GM23338 (cell line): Measurements from ENCODE around the gene GNA15. TPM values are rescaled to one million over a fixed set of nuclear protein-coding genes. Genes with fewer than 3 reads are reported as not detected.

Experiments used
- ATAC-seq: fragments of 200-7000 bp; cut with Tn5 transposase; 3 replicates; pipeline ENCODE4 v1.9.1; 2020
- DNase-seq: peaks from one replicate; pipeline ENCODE4 v3.0.0-alpha.2; 2015; ENCODE audit warnings: low spot score
- H2AFZ ChIP-seq: fragments of 200-600 bp; sonication (generic); 2 replicates; pipeline ENCODE4 v1.8.0; 2016; ENCODE audit warnings: antibody characterized with exemption, mild to moderate bottlenecking, moderate library complexity
- H3F3A ChIP-seq: fragments of 200-600 bp; sonication (generic); replicated peaks from 2 replicates; pipeline ENCODE4 v1.8.0; 2017; ENCODE audit warnings: antibody characterized with exemption, mixed run types, low read depth
- H3K27ac ChIP-seq: fragments of 200-600 bp; sonication (generic); 2 replicates; pipeline ENCODE4 v1.6.1; 2016; ENCODE audit warnings: low read depth
- H3K27me3 ChIP-seq: fragments of 200-600 bp; sonication (generic); 2 replicates; pipeline ENCODE4 v1.8.0; 2016; ENCODE audit warnings: mild to moderate bottlenecking, mixed run types, moderate library complexity; ENCODE audit not compliant: insufficient read depth
- H3K36me3 ChIP-seq: fragments of 200-600 bp; sonication (generic); 2 replicates; pipeline ENCODE4 v1.8.0; 2016; ENCODE audit warnings: mild to moderate bottlenecking; ENCODE audit not compliant: insufficient read depth
- H3K4me1 ChIP-seq: fragments of 200-600 bp; sonication (generic); 2 replicates; pipeline ENCODE4 v1.8.0; 2016; ENCODE audit warnings: mild to moderate bottlenecking, moderate library complexity; ENCODE audit not compliant: insufficient read depth
- H3K4me2 ChIP-seq: fragments of 200-600 bp; sonication (generic); 2 replicates; pipeline ENCODE4 v1.7.1; 2017; ENCODE audit warnings: mixed run types
- H3K4me3 ChIP-seq: fragments of 200-600 bp; sonication (generic); 2 replicates; pipeline ENCODE4 v1.6.1; 2016; ENCODE audit warnings: mixed run types
- H3K79me2 ChIP-seq: fragments of 200-600 bp; sonication (generic); replicated peaks from 2 replicates; pipeline ENCODE4 v1.8.0; 2017; ENCODE audit warnings: mild to moderate bottlenecking; ENCODE audit not compliant: insufficient read depth
- H3K9me2 ChIP-seq: fragments of 200-600 bp; sonication (generic); 2 replicates; pipeline ENCODE4 v1.8.0; 2017; ENCODE audit not compliant: insufficient read depth
- H4K20me1 ChIP-seq: fragments of 200-600 bp; sonication (generic); replicated peaks from 2 replicates; pipeline ENCODE4 v1.8.0; 2017; ENCODE audit warnings: mild to moderate bottlenecking; ENCODE audit not compliant: insufficient read depth
- H3K27ac Mint-ChIP-seq: 2 replicates; pipeline ENCODE4 v1.8.0; 2020; ENCODE audit warnings: inconsistent platforms, mild to moderate bottlenecking, moderate library complexity, mixed read lengths
- H3K27me3 Mint-ChIP-seq: 3 replicates; pipeline ENCODE4 v1.8.0; 2022; ENCODE audit warnings: low read depth, mild to moderate bottlenecking, moderate library complexity, mixed read lengths, inconsistent platforms; ENCODE audit not compliant: insufficient read depth, poor library complexity
- H3K36me3 Mint-ChIP-seq: 3 replicates; pipeline ENCODE4 v1.8.0; 2021; ENCODE audit warnings: low read depth, mild to moderate bottlenecking, inconsistent platforms, moderate library complexity, mixed read lengths
- H3K4me1 Mint-ChIP-seq: 3 replicates; pipeline ENCODE4 v1.8.0; 2020; ENCODE audit warnings: mild to moderate bottlenecking, inconsistent platforms, mixed read lengths
- H3K4me3 Mint-ChIP-seq: 3 replicates; pipeline ENCODE4 v1.8.0; 2021; ENCODE audit warnings: moderate library complexity, mild to moderate bottlenecking, inconsistent platforms, mixed read lengths
- H3K9me3 Mint-ChIP-seq: 3 replicates; pipeline ENCODE4 v1.8.0; 2020; ENCODE audit warnings: moderate library complexity, mild to moderate bottlenecking, inconsistent platforms, mixed read lengths
- NANOG ChIP-seq: IDR thresholded peaks from 2 replicates; pipeline ENCODE4 v1.6.1; 2016; ENCODE audit warnings: antibody characterized with exemption, borderline replicate concordance
- STAT1 ChIP-seq: IDR thresholded peaks from one replicate; pipeline ENCODE4 v1.6.1; 2016; ENCODE audit warnings: antibody characterized with exemption; ENCODE audit not compliant: unreplicated experiment
- ZNF114 ChIP-seq: fragments of 250-450 bp; sonication (Bioruptor Pico); IDR thresholded peaks from 2 replicates; pipeline ENCODE4 v1.5.0; 2020; ENCODE audit warnings: mild to moderate bottlenecking, moderate library complexity
- polyA plus RNA-seq: library from polyadenylated mRNA; unstranded; fragments of >200 nt; fragmentation: Nextera tagmentation; extraction: Ambion mirVana; gene quantifications from 2 replicates; pipeline ENCODE4 v1.2.1, GENCODE V29; 2016
- total RNA-seq: library from RNA; depleted of rRNA; stranded (reverse); fragments of >200 nt; shearing (Covaris generic); gene quantifications from 2 replicates; pipeline ENCODE4 v1.2.3, GENCODE V29; 2014
- TF ChIP-seq, protein P1 (sequence below): fragments of 250-450 bp; sonication (Bioruptor Pico); IDR thresholded peaks from 2 replicates; pipeline ENCODE4 v1.5.0; 2020; ENCODE audit warnings: mild to moderate bottlenecking, moderate library complexity
- TF ChIP-seq, protein P2 (sequence below): IDR thresholded peaks from one replicate; pipeline ENCODE4 v1.6.1; 2018; ENCODE audit warnings: antibody characterized with exemption; ENCODE audit not compliant: unreplicated experiment

Gene GNA15
- total and polyA plus RNA-seq, 2 experiments from 2014 or later, result 0.14 to 0.31 TPM

DNA sequence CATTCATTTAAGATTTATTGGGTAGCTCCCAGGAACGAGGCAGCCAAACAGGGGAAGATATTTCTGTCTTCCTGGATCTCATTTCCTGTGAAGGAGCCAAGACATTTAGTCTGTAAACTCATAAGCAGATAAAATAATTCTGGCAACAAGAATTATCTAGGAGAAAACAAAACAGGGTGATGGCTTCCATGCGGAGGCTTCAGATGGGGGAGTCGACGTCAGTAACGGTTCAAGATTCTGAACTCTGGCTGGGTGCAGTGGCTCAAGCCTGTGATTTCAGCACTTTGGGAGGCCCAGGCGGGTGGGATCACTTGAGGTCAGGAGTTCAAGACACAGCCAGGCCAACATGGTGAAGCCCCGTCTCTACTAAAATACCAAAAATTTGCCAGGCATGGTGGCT is 1.3 kb downstream of the GNA15 start (continued):
- TF ChIP-seq, protein P1, sequence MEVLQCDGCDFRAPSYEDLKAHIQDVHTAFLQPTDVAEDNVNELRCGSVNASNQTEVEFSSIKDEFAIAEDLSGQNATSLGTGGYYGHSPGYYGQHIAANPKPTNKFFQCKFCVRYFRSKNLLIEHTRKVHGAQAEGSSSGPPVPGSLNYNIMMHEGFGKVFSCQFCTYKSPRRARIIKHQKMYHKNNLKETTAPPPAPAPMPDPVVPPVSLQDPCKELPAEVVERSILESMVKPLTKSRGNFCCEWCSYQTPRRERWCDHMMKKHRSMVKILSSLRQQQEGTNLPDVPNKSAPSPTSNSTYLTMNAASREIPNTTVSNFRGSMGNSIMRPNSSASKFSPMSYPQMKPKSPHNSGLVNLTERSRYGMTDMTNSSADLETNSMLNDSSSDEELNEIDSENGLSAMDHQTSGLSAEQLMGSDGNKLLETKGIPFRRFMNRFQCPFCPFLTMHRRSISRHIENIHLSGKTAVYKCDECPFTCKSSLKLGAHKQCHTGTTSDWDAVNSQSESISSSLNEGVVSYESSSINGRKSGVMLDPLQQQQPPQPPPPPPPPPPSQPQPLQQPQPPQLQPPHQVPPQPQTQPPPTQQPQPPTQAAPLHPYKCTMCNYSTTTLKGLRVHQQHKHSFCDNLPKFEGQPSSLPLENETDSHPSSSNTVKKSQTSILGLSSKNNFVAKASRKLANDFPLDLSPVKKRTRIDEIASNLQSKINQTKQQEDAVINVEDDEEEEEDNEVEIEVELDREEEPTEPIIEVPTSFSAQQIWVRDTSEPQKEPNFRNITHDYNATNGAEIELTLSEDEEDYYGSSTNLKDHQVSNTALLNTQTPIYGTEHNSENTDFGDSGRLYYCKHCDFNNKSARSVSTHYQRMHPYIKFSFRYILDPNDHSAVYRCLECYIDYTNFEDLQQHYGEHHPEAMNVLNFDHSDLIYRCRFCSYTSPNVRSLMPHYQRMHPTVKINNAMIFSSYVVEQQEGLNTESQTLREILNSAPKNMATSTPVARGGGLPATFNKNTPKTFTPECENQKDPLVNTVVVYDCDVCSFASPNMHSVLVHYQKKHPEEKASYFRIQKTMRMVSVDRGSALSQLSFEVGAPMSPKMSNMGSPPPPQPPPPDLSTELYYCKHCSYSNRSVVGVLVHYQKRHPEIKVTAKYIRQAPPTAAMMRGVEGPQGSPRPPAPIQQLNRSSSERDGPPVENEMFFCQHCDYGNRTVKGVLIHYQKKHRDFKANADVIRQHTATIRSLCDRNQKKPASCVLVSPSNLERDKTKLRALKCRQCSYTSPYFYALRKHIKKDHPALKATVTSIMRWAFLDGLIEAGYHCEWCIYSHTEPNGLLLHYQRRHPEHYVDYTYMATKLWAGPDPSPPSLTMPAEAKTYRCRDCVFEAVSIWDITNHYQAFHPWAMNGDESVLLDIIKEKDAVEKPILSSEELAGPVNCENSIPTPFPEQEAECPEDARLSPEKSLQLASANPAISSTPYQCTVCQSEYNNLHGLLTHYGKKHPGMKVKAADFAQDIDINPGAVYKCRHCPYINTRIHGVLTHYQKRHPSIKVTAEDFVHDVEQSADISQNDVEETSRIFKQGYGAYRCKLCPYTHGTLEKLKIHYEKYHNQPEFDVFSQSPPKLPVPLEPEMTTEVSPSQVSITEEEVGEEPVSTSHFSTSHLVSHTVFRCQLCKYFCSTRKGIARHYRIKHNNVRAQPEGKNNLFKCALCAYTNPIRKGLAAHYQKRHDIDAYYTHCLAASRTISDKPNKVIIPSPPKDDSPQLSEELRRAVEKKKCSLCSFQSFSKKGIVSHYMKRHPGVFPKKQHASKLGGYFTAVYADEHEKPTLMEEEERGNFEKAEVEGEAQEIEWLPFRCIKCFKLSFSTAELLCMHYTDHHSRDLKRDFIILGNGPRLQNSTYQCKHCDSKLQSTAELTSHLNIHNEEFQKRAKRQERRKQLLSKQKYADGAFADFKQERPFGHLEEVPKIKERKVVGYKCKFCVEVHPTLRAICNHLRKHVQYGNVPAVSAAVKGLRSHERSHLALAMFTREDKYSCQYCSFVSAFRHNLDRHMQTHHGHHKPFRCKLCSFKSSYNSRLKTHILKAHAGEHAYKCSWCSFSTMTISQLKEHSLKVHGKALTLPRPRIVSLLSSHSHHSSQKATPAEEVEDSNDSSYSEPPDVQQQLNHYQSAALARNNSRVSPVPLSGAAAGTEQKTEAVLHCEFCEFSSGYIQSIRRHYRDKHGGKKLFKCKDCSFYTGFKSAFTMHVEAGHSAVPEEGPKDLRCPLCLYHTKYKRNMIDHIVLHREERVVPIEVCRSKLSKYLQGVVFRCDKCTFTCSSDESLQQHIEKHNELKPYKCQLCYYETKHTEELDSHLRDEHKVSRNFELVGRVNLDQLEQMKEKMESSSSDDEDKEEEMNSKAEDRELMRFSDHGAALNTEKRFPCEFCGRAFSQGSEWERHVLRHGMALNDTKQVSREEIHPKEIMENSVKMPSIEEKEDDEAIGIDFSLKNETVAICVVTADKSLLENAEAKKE (CRISPR knock-in tag), result no peak
- no peak for TF ChIP-seq ZNF114
- TF ChIP-seq, protein P2, sequence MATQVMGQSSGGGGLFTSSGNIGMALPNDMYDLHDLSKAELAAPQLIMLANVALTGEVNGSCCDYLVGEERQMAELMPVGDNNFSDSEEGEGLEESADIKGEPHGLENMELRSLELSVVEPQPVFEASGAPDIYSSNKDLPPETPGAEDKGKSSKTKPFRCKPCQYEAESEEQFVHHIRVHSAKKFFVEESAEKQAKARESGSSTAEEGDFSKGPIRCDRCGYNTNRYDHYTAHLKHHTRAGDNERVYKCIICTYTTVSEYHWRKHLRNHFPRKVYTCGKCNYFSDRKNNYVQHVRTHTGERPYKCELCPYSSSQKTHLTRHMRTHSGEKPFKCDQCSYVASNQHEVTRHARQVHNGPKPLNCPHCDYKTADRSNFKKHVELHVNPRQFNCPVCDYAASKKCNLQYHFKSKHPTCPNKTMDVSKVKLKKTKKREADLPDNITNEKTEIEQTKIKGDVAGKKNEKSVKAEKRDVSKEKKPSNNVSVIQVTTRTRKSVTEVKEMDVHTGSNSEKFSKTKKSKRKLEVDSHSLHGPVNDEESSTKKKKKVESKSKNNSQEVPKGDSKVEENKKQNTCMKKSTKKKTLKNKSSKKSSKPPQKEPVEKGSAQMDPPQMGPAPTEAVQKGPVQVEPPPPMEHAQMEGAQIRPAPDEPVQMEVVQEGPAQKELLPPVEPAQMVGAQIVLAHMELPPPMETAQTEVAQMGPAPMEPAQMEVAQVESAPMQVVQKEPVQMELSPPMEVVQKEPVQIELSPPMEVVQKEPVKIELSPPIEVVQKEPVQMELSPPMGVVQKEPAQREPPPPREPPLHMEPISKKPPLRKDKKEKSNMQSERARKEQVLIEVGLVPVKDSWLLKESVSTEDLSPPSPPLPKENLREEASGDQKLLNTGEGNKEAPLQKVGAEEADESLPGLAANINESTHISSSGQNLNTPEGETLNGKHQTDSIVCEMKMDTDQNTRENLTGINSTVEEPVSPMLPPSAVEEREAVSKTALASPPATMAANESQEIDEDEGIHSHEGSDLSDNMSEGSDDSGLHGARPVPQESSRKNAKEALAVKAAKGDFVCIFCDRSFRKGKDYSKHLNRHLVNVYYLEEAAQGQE, result no peak

GRCh38 chr19:3138268-3138667 is 2.4 kb downstream of the GNA15 start:
- Histone ChIP-seq H4K20me1 (no peaks in the 10 kb centered on the region), H3K4me3 (no peak overlapping the region), H3K9me2 (no peaks in the 10 kb centered on the region), H2AFZ (no peak overlapping the region), H3F3A (no peaks in the 10 kb centered on the region), H3K36me3 (no peaks in the 10 kb centered on the region), H3K4me2 (no peak overlapping the region), H3K27ac (no peak overlapping the region), H3K4me1 (no peaks in the 10 kb centered on the region; the same call in 1 of the 2 replicates), H3K79me2 (no peaks in the 10 kb centered on the region), H3K27me3 (no peaks in the 10 kb centered on the region)
- DNase-seq (no peak), ATAC-seq (no peak)
- peaks cover 6% of the 10 kb centered on the region for H3K27me3 Mint-ChIP-seq
- no peaks in the 10 kb centered on the region; the same call in 2 of the 3 replicates for H3K9me3 Mint-ChIP-seq
- no peaks in the 10 kb centered on the region for H3K36me3 Mint-ChIP-seq
- no peak overlapping the region for H3K4me3 Mint-ChIP-seq
- H3K4me1 Mint-ChIP-seq, result peaks cover 2% of the 10 kb centered on the region; the same call in 1 of the 3 replicates
- H3K27ac Mint-ChIP-seq, result no peak overlapping the region
- TF ChIP-seq, protein P1 (CRISPR knock-in tag), result no peak
- TF ChIP-seq STAT1, result no peak
- TF ChIP-seq NANOG, result no peak
- TF ChIP-seq ZNF114, result no peak
